GM18511 (cell line): ENCODE results near the gene BCAR1.
"Not testable (repeated sequence)": the region's sequence is repeated elsewhere in the genome, so short reads cannot be mapped to it uniquely, and the experiment has no call there.

Experiments
- ATAC-seq: cut with Tn5 transposase; IDR thresholded peaks from one replicate; pipeline ENCODE4 v1.9.1; 2021; ENCODE audit warnings: mild to moderate bottlenecking, moderate library complexity; ENCODE audit not compliant: unreplicated experiment

BCAR1 gene

DNA sequence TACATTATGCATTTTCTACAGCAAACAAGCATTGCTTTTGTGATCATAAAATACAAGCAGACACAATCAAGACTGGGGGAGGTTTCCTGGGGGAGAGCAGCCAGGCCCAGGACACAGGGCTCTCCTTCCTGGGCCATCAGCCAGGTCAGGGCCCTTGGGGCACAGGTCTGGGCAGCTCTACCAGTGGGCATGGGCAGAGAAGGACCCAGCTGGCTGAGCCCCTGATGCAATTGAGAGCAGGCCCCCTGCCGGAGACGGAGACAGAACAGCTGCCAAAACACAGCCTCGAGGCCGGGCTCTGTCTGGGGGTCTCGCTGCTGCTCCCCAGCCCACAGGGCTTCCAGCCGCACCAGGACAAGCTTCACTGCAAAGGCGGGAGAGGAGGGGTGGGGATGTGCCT lies 10.8 kb downstream of the BCAR1 start:
- ATAC-seq = not testable (repeated sequence)

DNA sequence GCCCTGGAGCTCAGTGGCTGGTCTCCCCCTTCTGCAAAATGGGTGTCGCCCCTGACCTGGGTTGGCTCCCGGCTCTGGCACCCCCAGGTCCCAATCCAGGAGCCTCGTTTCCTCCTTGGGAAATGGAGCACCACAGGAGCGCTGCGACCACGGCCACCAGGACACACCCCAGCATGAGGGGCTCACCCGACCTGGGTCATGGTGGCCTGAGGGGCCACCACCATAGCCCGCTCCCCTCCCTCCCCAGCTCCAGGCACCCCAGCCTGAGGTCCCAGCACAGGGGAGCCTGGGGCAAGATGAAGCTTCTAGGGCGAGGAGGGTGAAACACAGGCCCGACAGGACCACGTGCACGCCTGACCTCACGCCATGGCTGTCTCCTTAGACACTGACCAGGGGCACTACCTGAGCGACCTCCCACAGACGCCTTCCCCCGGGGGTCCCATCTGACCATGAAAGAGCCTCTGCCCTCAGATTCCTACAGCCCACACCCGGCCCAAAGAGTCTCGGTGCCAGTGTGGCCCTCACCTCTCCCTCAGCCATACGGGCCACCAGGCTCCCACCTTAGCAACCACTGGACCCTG lies 11.8 kb downstream of the BCAR1 start:
- no peak for ATAC-seq

DNA sequence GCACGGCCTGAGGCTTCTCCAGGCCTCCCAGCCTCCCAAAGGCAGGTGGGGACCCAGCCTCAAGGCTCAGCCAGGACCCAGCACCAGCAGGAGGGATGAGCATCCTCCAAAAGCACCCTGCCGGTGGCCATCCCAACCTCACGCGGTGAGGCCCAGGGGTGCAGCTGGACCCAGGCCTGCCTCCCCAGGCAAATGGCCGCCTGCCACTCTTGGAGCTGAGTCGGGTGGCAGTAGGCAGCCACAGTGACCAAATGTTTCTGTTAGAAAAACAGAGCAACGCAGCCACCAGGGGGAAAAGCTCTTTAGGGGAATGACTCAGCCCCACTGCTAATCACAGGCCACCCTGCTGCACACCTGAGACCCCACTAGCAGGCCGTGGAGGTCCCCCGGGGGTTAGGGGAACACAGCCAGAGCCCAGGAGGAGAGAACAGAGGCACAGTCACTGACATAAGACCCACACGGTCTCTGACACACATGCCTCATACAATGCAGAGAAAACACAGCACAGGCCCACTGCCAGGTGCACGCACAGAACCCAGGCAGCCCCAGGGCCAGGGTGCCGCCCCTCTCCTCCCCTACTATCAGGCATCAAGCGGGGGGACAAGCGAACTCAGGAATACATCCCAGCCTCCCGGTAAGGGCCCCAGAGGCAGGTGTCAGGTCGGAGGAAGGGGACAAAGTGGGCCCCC lies 12.4 kb downstream of the BCAR1 start:
- ATAC-seq = no peak

DNA sequence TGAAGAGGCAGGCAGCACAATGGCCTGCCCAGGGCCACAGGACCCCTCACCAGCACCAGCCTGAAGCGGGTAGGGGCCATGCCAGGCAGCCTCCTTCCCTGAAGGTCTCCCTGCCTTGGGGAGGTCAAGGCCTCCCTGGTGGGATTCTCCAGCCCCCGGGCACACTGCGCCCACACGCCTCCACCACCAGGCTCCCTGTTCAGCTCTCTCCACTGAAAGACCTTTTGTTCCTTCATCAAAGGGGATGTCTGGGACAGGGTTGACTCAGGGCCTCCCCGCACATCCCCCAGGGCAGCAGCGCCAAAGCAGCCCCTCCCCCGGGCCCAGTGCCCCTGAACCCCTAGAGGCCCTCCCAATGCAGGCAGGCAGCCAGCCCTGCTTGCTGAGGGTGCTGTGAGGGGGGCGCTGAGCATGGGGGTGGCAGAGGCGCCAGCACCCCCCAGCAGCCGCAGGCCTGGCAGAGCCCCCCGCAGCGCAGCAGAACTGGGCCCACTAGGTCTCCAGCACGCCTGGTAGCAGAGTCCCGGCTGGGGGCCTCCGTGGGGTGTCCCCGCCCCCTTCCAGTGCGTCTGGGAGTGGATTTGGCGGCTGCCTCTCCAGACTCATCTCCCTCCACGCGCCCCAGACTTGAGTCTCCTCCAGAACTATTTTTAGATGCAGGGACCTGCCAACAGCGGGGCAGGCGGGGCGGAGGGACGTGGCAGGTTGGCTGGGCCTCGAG lies 13.1 kb downstream of the BCAR1 start:
- ATAC-seq = no peak

DNA sequence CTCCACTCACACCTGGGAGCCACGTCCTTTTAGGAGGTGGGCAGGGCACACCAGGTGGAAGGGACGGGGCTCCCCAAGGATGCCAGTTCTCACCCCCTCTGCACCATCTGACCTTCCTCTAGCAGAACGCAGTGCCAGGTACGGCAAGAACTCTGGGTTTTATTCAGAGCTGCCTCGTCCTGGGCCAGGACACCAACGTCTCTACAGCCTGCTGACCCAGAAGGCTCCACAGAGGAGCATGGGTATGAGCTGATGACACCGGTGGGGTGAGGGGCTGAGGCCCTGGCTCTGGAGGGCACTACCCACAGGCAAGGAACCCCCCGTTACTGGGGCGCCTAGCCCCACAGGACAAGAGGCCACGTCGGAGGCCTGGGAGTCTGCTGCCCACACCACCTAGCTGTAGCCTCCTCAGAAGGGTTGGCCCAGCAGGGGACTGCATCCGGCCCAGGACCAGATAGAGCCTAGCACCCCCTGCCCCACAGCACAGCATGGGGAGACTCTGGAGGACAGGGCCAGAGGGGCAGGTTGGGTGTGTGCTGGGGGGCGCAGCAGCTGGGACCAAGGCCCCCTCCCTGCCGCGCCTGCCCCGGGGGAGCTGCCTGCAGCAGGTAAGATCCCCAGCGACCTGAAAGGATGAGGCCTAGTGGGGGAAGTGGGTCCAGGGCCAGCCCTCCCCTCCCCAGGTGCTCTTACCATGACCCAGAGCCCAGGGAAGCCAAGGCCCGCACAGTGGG lies 13.9 kb downstream of the BCAR1 start:
- ATAC-seq = no peak

DNA sequence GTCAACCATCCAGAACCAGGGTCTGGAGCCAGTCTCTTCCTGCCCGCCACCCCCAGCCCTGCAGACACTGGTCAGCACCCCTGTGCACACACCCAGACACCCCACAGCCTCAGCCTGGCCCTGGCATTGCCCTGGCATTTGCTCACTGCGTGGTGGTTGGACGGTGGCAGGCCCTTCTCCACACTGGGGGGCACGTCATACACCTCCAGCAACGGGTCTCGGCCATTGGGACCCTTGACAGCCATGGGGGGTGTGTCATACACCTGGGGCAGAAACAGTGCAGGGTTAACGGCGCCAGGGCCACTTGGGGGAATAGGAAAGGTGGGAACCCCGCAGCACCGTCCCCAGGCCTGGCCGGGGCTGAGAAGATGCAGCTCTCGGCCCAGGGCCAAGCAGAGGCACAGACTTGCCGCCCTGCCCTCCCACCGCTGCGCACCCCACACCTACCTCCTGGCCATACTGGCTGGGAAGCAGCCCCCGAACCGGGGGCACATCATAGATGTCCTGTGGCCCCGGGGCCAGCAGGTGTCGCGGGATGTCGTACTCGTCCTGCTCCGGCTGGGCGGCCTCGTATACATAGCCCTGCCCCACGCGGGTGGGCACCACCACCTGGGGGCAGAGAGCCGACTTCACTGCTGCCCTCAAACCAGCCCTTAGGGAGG lies 14.6 kb downstream of the BCAR1 start:
- no peak for ATAC-seq

DNA sequence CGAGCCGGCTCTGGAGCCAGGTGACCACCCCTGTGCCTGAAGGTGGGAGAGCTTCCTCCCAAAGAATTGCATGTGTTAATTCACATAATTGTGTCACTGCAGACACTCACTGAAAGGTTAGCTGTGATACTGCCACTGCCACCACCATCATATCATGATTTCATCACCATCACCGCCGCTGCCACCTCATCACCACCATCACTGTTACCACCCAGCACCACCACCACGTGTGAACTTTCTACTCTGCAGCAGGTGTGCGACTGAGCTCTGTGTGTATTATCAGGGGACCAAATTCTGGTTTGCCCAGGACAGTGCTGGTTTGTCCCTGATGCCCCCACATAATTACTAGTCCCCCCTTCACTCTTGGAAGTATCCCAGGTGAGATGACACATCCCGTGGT lies 15.2 kb downstream of the BCAR1 start:
- ATAC-seq = no peak

DNA sequence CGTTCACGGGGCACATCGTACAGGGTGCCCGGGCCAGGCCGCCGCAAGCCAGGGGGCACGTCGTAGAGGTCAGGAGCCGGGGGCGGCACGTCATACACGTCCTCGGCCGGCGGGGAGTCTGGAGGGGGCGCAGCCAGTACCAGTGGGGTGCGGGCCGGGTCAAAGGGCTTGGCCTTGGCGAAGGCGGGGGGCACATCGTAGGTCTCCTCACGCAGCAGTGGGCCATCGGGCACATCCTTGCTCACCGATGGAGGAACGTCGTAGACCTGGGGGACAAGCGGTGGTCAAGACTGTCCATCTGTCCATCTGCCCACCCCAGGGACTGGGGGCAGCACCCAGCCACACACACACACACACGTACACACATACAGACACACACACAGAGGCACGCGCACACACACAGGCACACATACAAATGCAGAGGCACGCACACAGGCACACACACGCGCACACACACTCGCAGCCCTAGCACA lies 15.7 kb downstream of the BCAR1 start:
- no peak for ATAC-seq

DNA sequence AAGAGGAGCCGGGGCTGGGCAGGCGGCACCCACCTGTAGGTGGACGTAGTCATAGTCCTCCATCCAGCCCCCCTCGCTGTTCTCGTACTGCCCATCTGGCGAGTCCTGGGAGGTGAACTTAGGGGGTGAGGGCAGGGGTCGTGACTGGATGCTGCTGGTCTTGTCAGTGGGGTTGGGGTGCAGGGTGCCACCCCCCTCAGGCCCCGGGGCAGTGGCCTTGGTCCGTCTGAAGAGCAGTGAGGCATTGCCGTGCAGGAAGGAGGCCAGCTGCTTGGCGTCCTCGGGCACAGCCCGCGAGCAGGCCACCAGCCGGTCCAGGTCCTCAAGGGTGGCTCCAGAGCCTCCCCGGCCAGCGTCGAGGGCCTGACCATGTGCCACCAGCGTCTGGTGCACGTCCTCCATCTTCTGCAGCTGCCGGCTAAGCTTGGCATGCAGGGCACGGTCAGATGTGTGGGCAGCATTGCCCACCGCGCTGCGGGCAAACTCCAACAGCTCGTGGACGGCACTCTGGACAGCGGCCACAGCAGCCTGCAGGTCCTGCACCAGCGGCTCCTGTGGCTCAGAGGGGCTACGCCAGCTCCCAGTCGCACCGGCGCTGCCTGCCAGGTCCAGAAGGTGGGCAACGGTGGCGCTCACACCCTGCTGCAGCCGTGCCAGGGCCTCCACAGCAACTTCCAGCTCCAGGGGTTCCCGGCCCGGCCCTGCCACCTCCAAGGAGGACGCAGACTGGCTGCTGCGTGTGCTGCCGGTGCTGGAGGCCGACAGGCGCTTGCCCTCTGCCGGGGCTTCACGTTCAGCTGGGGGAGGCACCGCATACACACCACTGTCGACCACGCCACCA lies 16.3 kb downstream of the BCAR1 start:
- no peak for ATAC-seq

DNA sequence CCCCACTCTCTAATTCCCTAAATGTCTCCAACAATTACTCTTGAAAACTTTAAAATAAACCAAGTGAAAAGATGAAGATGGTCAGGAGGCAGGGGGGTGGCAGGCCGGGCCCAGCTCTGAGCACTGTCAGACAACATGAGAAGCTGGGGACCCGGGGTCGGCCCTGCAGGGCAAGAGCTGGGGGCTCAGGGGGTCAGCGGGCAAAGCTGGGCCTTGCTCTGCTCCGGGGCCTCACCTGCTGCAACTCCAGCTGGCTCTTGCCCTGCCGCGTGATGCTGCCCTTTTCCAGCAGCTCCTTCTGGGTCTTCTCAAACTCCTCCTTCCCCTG lies 17.8 kb downstream of the BCAR1 start:
- ATAC-seq = no peak

DNA sequence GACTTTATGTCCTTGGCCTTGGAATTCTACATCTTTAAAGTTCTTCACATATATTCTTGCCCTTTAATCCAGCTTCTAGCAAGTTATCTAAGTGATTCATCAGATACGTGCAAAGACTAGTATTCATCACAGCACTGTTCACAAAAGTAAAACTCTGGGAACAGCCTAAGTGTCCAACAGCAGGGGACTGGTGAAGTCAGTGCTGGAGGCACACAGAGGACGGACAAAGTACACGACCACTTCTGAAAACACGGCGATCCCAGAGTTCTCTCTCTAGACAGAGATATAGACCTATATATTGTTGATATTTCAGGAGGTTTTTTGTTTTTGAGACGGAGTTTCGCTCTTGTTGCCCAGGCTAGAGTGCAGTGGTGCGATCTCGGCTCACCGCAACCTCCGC lies 19.9 kb downstream of the BCAR1 start:
- no peak for ATAC-seq

DNA sequence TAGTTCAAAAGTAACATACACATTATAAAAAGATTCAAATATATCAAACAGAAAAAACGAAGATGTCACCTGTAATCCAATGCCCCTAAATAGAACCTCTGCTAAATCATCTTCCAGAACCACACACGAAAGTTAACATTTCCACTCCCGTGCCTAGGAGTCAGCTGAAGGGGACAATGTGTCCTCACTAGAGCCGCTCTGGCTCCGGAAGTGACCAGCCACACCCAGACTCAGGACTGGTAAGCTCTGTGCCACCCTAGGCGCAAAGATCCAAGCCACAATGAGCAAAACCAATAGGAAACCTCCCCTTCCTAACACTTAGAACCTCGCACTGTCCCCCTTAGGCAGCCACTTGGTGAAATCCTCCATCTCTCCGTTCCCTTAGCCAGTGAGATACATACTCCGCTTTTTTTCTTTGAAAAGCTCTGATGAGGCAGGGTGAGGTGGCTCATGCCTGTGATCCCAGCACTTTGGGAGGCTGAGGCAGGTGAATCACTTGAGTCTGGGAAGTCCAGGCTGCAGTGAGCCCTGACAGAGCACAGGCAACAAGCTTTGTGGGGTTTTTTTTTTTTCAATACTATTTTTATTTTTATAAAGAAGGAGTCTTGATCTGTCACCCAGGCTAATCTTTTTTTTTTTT lies 20.8 kb downstream of the BCAR1 start:
- no peak for ATAC-seq

DNA sequence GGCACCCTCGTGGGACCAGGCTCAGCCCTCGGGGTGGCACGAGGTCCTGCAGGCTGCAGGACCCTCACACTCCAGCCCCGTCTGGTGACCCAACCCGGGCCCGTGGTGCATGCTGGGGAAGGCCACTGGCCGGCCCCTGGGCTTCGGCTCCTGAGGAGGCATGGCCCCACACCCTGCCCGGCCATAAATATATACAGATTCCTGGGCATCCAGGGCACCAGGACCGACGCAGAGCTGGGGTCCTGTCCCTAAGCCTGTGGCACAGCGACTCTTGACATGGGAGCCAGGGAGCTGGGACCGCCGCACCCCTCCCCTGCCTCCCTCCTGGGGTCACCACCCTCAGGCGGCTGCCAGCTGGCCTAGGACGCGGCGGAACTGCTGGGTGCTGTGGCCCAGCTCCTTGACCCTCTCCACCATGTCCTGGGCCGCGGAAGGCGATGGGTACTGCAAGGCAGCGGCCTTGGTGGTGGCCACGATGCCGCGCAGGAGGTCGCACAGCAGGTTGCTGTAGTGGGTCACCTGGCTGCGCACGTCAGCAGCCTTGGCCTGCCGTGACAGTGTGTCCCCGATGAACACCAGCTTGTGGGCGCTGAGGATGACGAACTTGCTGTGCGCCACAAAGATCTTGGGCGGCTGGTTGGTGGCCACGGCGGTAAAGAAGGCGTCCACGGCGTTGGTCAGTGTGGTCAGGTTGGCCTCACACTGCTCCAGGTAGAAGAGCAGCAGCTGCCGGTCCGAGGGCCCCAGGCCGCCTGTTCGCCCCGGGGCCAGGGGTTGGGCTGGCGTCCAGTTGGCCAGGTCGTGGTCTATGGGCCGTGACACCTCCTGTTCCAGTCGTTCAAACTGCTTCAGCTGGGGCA lies 22.0 kb downstream of the BCAR1 start:
- no peak for ATAC-seq

DNA sequence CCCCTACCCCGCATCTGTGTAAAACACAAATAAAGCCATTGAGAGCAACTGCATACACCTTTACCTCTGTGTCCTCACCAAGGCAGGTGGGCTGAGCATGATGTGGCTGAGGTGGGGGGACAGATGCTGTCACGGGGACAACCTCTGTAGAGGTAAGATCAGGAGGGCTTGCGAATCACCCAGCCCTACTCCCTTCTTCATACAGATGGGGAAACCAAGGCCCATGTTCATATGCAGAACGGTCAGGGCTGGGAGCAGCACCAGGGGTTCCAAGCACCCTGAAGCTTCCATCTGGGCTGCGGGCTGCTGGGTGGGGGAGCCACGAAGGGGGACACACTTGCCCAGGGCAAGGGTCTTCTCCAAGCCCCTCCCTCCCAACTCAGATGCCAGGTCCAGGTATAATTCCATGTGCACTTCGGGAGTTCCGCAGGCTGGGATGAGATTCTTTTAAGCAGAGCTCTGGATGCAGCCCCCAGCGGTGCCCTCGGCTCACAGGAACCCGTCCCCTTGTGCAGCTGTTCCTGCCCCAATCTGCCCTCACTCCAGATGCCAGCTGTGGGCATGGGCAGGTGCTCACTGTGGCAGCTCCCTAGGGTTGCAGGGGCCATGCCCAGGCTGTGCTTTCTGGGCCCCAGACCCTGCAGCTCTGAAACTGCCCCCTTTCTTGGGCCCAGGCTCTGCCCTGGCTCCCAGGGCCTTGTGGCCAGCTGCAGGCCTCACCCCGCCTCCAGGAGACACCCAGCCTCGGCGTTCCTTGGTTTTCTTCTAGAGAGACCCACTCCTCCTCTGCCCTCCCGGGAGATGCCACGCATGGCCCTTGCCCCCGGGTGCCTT lies 23.1 kb downstream of the BCAR1 start:
- ATAC-seq = no peak

DNA sequence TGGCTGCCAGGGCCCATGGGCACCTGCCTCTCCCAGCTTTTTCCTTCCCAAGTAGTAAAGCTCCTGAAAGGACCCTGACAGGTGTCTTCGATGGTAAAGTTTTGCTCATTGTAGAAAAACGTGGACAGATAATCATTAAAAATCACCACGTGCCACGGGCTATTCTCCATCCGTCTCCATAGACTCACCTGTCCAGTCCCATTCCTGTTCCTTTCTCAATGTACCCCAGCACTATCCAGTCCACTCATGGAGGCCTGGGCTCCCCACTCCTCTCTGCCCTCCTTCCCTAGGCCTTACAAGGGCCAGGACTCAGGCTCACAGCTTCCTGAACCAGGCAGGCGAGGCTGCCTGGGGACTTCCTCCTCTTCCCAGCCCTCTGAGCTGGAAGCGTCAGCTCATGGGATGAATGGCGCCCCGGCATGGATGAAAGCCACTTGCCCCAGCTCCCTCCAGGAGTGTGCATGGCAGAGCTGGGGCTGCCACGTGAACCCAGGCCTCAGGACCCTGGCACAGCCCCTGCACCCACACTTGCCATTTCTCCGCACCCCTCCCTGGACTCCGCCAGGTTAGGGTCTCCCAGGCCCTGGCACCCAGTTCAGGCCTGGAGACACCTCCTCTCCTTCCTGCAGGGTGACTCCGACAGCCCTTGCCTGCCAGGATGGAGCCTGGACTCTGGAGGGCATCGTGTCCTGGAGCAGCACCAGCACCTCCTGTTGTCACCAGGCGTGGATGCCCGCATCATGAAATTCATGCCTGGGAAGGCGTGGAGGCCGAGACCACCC lies 23.9 kb downstream of the BCAR1 start:
- no peak for ATAC-seq

DNA sequence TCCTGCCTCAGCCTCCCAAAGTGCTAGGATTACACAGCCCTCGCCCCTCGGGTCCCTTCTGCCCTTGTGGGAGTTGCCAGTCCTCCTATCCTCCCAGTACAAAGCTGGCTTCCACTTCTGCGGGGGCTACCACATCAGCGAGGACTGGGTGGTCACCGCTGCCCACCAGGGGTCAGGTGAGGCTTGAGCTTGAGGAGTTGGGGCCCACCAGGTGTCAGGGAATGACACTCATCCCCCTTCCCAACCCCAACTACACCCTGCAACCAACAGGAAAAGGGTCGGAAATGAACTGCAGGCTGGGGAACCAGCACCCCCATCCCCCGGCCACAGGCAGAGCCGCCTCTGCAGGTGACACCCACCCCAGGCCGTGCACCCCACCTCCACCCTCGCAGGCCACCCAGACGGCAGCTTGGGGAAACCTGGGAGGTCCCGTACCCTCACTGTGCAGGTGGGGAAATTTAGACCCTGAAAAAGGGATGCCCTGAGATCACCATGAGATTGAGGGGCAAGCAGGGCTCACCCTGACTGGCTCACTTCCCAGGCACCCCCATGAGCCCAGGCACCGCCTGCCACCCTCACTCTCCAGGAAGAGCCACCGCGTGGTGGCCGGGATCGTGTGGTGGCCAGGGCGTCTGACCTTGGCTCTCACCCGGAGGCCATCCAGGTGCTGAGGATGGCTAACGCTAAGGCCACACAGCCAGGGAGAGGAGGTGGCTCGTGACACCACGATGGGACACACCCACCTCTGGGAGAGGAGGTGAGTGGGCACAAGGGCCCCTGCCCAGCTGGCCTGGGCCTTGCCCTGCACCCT lies 24.7 kb downstream of the BCAR1 start:
- ATAC-seq = no peak
